Adrenal gland (tissue), 12 donors: Measurements from ENCODE around the gene STK32C. TPM values are rescaled to one million over a fixed set of nuclear protein-coding genes. Genes with fewer than 3 reads are reported as not detected.
A peak's percentile ranks its signal among the peaks of the same experiment; 100 is the strongest.

ENCODE experiments used
- DNase-seq, 7 donors: peaks; one replicate each; pipeline ENCODE4 v3.0.0-alpha.2; 2019 to 2020
- H3K27ac ChIP-seq, 5 donors: fragments of 200-600 bp; sonication (generic) in 4 of 5; 1 replicate in 3 of 5; 2 replicates in 2 of 5; pipeline versions ENCODE4 v1.5.1 to v1.8.0; 2016 to 2020; ENCODE audit warnings: mild to moderate bottlenecking in 1 of 5
- H3K27me3 ChIP-seq: fragments of 200-600 bp; 2 replicates; pipeline ENCODE4 v1.8.0; 2021
- H3K36me3 ChIP-seq, 2 donors: fragments of 200-600 bp; replicated peaks in 1 of 2; 1 replicate in 1 of 2; 2 replicates in 1 of 2; pipeline versions ENCODE4 v1.5.1 to v1.8.0; 2018 to 2022
- H3K4me1 ChIP-seq, 2 donors: fragments of 200-600 bp; replicated peaks in 1 of 2; 1 replicate in 1 of 2; 2 replicates in 1 of 2; pipeline versions ENCODE4 v1.5.1 to v1.8.0; 2018 to 2021
- H3K4me3 ChIP-seq, 4 donors: fragments of 200-600 bp; sonication (generic) in 3 of 4; one replicate each; pipeline ENCODE4 v1.5.1; 2016 to 2018
- H3K9me3 ChIP-seq, 3 donors: fragments of 200-600 bp; sonication (generic) in 1 of 3; replicated peaks in 1 of 3; 1 replicate in 2 of 3; 2 replicates in 1 of 3; pipeline versions ENCODE4 v1.5.1 to v1.8.0; 2016 to 2021
- CTCF ChIP-seq, 6 experiments: fragments of 450-650 bp in 4 of 6; fragments of 200-600 bp in 2 of 6; sonication (generic) in 1 of 6; IDR thresholded peaks; 1 replicate in 5 of 6; 2 replicates in 1 of 6; pipeline versions ENCODE4 v1.5.1 to v1.8.0; 2016 to 2021; ENCODE audit warnings: antibody characterized with exemption in 6 of 6, mild to moderate bottlenecking in 2 of 6, moderate library complexity in 1 of 6
- POLR2A ChIP-seq, 2 donors: fragments of 450-650 bp; IDR thresholded peaks; one replicate each; pipeline ENCODE4 v1.6.1; 2017; ENCODE audit warnings: antibody characterized with exemption in 2 of 2, mild to moderate bottlenecking in 2 of 2, moderate library complexity in 1 of 2
- whole genome bisulfite sequencing, 4 donors: extraction: QIAGEN DNeasy Blood & Tissue Kit in 2 of 4; methylation state at CpG; one replicate each; pipeline versions ENCODE4 v1.1.5 to v1.1.7; 2013 to 2017; 5-methylcytosine and 5-hydroxymethylcytosine counted together
- intact Hi-C, 2 donors: fragments of 100-400 bp; cut with DNase I; formaldehyde crosslinking; loops; one replicate each; pipeline versions ENCODE4 v1.14.1 to v1.15.0; 2022 to 2023
- polyA plus RNA-seq, 3 donors: library from polyadenylated mRNA; stranded (reverse); fragments of 200-250 nt in 2 of 3; fragments of 350-450 nt in 1 of 3; fragmentation: Illumina TruSeq in 1 of 3; extraction: RNeasy Lipid Tissue Mini Kit (QIAGEN cat#74804) in 1 of 3; gene quantifications; one replicate each; pipeline ENCODE4 v1.2.3, GENCODE V29; 2013 to 2014
- total RNA-seq, 9 donors: library from RNA; depleted of rRNA in 4 of 9; stranded (reverse); fragments of >200 nt in 4 of 9; fragments of 120-200 nt in 1 of 9; fragmentation: NEBNext Ultra II Directional in 1 of 9; extraction: Animal tissue kit (Norgen Biotek cat#: 25700) in 1 of 9; gene quantifications; one replicate each; pipeline versions ENCODE4 v1.1.0 to v1.2.4, GENCODE V29; 2013 to 2023
- donor health status: healthy with polysubstance abuse.
- donor health status: Bipolar disorder and iron deficiency.
- donor health status: DM: yes; HTN: yes; CAD: no.
- donor health status: DM: no; HTN: no; CAD: no.
- donor health status: DM: no; HTN: no; CAD: no.
- donor health status: DM: yes; HTN: yes; CAD: no.

The STK32C gene
- total and polyA plus RNA-seq, 12 donors: 2.8 to 36.5 (median 15.9) TPM

GRCh38 chr10:132183046-132183445 lies 124.7 kb downstream of the STK32C start:
- DNase-seq: peak in 1 of 7 donors; percentile 19
- intact Hi-C loops: no loop called here
- H3K4me1 ChIP-seq: peaks cover 17 to 27% of the 10 kb centered on the region in 2 donors
- no peaks in the 10 kb centered on the region for H3K9me3 ChIP-seq
- no peak overlapping the region for H3K4me3 ChIP-seq
- TF ChIP-seq POLR2A (IDR thresholded peaks at IDR 0.05) (no peak), CTCF (IDR thresholded peaks at IDR 0.05) (no peak)
- no peak overlapping the region for H3K27ac ChIP-seq
- H3K27me3 ChIP-seq: peaks cover 26% of the 10 kb centered on the region
- H3K36me3 ChIP-seq: no peaks in the 10 kb centered on the region
- WGBS, 4 donors: 81 to 83% (median 82%) methylated on average over 8 of the region's 8 CpGs

- WGBS, 4 donors: 87 to 90% (median 89%) methylated on average over 7 of the region's 7 CpGs
- no peak overlapping the region for H3K4me3 ChIP-seq
- no peaks in the 10 kb centered on the region for H3K36me3 ChIP-seq
- intact Hi-C loops: no loop called here
- H3K27ac ChIP-seq: no peak overlapping the region
- no peaks in the 10 kb centered on the region for H3K9me3 ChIP-seq
- TF ChIP-seq POLR2A (IDR thresholded peaks at IDR 0.05) (no peak), CTCF (IDR thresholded peaks at IDR 0.05) (no peak)
- H3K4me1 ChIP-seq: peaks cover 17 to 22% of the 10 kb centered on the region in 2 donors
- peaks cover 21% of the 10 kb centered on the region for H3K27me3 ChIP-seq
- no peak for DNase-seq
These were observed 125.2 kb downstream of the STK32C start for GRCh38 chr10:132182591-132182990.

- no peak for DNase-seq
- intact Hi-C loops: no loop called here
These were observed 125.9 kb downstream of the STK32C start for GRCh38 chr10:132181691-132182425.

GRCh38 chr10:132180736-132181135 lies 127.0 kb downstream of the STK32C start:
- H3K4me3 ChIP-seq: no peak overlapping the region
- no peaks in the 10 kb centered on the region for H3K9me3 ChIP-seq
- no peak overlapping the region for H3K27ac ChIP-seq
- no peaks in the 10 kb centered on the region for H3K36me3 ChIP-seq
- intact Hi-C loops: no loop called here
- no peak for DNase-seq
- H3K27me3 ChIP-seq: peaks cover 7% of the 10 kb centered on the region
- WGBS, 4 donors: 55 to 67% (median 60%) methylated on average over 8 to 14 of the region's 14 CpGs
- H3K4me1 ChIP-seq: peaks cover 4 to 7% of the 10 kb centered on the region in 2 donors
- TF ChIP-seq POLR2A (IDR thresholded peaks at IDR 0.05): no peak
- TF ChIP-seq CTCF (IDR thresholded peaks at IDR 0.05): no peak

More at GRCh38 chr10:132181691-132182425, 125.9 kb downstream of the STK32C start:
- peaks cover 12 to 15% of the 10 kb centered on the region in 2 donors for H3K4me1 ChIP-seq
- peaks cover 14% of the 10 kb centered on the region for H3K27me3 ChIP-seq
- TF ChIP-seq CTCF (IDR thresholded peaks at IDR 0.05) (no peak), POLR2A (IDR thresholded peaks at IDR 0.05) (no peak)
- no peaks in the 10 kb centered on the region for H3K36me3 ChIP-seq
- H3K4me3 ChIP-seq: no peak overlapping the region
- WGBS, 4 donors: 76 to 80% (median 79%) methylated on average over 16 to 25 of the region's 25 CpGs
- H3K27ac ChIP-seq: no peak overlapping the region
- no peaks in the 10 kb centered on the region for H3K9me3 ChIP-seq
